GM12892 (cell line): ENCODE results near the gene AFDN.

Experiments used
- POLR2A ChIP-seq: IDR thresholded peaks from 2 replicates; pipeline ENCODE4 v1.6.1; 2011; ENCODE audit warnings: low read depth, low read length, control low read depth
- TAF1 ChIP-seq: IDR thresholded peaks from 2 replicates; pipeline ENCODE4 v1.6.1; 2011; ENCODE audit warnings: low read depth, mild to moderate bottlenecking, control low read depth, low read length, borderline replicate concordance

- TF ChIP-seq TAF1, result no peak
- TF ChIP-seq POLR2A, result no peak
These were observed 169.9 kb downstream of the AFDN start for GRCh38 chr6:167996424-167997199.
